NCI-H2107 treated with DMSO at 0.1 percent for 48 hours (cell line): ENCODE measurements around the gene CHRNE.
"Not testable (repeated sequence)": the region's sequence is repeated elsewhere in the genome, so short reads cannot be mapped to it uniquely, and the experiment has no call there.

ENCODE experiments used
- DNase-seq: peaks from one replicate; lab custom pipeline; 2025; ENCODE audit not compliant: unreplicated experiment; lab: John Stamatoyannopoulos, UW

The CHRNE gene

DNA sequence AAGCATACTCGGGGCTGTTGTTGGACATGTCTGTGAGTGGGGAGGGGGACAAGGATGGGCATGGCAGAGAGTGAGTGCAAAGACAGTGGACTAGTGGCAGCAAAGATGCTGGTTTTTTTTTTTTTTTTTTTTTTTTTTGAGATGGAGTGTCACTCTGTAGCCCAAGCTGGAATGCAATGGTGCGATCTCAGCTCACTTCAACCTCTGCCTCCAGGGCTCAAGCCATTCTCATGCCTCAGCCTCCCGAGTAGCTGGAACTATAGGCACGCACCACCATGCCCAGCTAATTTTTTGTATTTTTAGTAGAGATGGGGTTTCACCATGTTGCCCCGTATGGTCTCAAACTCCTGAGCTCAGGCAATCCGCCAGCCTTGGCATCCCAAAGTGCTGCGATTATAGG is 45.6 kb downstream of the CHRNE start:
- DNase-seq, result not testable (repeated sequence)

DNA sequence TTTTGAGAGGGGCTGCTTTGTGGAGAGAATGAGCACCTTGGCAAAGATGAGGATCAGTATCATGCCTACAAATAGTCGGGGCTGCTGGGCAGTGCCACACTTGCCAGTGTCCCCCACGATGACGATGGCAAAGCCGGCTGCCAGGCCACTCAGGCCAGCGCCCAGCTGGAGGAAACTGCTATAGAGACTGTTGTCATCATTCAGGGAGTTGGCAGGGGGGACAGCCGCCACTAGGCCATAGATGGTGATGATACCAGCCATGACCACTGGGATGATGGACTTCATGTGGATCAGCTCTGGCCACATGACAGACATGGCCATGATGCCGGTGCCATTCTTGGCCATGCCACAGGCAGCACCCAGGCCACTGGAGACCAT is 46.0 kb downstream of the CHRNE start:
- DNase-seq, result no peak

DNA sequence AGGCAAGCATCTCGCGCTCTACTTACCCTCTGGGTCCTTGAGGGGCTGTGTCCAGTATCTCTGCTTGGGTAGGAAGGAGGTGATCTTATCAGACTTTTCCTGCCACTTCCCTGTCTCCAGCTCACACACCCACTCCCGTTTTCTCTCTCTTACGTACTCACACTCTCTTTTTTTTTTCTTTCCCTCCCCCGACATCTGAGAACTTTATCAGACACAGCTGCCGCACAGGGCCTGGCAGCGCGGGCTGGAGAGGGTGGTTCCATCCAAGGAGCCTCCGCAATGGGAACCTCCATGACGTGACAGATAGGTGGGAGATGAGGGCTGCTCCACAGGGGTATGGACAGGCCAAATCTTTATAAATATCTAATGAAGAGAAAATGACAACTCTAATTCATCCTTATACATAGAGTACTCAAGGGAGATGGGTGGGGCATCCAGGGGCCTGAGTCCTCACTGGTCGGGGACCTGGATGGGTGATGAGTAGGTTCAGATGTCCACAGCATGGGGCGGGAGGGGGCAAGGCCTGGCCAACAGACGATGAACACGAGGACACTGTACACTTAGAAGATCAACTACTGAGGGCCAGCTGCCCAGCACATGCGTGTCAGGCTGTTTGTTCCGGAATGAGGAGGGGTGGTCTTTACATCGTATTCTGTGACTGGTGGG is 46.5 kb downstream of the CHRNE start:
- no peak for DNase-seq

DNA sequence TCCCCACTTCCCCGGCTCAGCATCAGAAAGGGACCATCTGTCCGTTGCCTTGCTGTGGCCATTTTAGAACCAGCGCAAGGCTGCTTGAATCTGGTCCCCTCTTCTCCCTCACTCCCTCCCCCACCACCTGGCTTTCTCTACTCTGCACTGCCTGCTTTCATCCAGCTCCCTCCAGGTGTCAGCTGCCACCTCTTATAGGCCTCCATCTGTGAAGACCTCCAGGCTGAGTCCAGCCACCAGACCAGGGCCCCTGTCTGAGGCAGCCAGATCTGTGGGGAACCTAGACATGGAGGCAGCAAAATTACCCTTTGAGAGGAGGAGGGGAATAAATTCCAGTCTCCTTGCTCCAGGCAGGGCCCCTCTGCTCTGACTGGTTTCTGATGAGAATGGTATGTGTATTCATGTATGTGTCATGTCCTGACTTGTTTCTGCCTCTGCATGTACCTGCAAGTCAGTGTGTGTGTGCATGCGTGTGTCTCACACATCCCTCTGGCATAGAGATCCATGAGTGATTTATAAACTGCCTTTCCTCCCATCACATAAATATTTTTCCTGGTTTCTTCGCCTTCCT is 48.7 kb downstream of the CHRNE start:
- DNase-seq, result no peak

DNA sequence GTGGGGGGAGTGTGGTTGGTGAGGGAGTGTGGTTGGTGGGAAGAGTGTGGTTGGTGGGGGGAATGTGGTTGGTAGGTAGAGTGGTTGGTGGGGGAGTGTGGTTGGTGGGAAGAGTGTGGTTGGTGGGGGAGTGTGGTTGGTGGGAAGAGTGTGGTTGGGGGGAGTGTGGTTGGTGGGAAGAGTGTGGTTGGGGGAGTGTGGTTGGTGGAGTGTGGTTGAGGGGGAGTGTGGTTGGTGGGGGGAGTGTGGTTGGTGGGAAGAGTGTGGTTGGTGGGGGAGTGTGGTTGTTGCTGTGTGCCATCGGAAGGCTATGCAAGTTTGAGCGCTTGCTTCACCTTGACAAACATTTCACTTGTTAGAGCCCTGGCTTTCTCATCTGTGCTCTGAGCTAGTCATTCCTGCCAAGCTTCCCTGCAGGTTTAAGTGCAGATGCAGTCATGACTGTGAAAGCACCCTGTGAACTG is 49.7 kb downstream of the CHRNE start:
- no peak for DNase-seq

DNA sequence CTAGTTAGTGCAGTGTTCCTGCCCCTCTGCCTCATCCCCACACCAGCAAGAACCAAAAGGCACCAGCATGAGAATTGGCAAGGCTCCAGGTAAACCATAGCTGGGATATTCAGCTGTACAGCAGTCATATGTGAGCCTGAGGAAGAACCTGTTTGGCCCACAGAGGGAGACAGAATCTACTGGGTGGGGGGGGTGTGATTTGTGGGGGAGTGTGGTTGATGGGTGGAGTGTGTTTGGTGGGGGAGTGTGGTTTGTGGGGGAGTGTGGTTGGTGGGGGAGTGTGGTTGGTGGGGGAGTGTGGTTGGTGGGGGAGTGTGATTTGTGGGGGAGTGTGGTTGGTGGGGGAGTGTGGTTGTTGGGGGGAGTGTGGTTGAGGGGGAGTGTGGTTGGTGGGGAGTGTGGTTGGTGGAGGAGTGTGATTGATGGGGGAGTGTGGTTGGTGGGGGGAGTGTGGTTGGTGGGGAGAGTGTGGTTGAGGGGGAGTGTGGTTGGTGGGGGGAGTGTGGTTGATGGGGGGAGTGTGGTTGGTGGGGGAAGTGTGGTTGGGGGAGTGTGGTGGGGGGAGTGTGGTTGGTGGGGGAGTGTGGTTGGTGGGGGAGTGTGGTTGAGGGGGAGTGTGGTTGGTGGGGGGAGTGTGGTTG is 50.2 kb downstream of the CHRNE start:
- DNase-seq, result no peak

DNA sequence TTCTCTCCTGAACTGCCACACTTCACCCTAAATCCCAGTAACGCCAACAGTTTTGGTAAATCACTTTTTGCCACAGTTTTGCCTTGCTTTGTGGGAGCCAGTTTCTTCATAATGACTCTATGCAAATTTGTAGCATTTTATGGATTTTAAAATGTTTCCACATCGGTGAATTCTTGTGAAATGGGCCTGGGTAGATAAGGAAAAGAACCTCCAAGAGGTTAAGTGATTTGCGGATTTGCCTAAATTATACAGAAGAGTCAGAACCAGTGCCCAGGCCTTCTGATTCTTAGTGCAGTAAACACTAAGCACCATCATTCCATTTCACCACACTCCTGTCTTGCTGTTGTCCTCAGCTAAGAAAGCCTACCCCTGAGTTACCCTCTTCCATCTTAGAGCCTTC is 51.8 kb downstream of the CHRNE start:
- DNase-seq, result no peak

DNA sequence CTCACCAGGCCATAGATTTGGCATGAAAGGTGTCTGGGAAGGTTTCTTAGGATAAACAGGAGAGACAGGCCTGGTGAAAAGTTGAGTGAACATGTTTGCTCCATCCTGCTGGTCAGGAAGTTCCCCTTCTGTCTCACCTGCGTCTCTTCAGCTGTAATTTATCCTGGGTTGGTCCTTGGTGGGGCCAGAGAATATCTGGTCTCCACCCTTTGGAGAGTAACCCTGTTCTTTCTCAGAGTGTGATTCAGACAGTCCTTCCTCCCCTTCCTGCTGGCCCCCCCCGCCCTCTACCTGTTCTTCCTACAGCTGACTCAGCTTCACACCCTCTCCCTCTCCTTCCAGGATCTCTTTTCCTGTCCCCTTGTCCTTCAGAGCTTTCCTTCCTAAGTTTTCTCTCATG is 52.7 kb downstream of the CHRNE start:
- DNase-seq, result no peak

DNA sequence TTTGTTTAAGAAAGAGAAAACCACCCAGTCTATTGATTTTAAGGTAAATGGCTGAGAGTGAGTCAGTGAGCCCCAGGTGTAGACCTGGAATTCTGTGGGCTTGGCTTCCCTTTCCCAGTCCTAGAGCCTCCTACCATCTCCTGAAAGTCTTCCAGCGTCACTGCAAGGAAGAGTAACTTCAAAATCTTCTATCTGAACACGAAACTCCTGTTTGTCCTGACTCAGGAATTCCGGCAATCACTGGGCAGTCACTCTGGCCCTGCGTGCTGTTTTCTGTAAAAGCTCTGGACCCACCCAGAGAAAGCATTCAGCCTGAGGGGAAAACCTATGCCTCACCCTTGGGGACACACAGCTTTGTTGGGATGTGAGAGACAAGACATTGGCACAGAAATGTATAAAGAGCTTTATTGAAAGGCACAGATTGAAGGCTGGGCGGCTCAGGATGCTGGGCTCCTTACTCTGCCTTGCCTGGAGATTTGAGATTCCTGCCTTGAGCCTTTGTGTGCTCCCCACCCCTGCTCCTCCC is 53.8 kb downstream of the CHRNE start:
- no peak for DNase-seq
